ENCODE measurements around the gene SH3D19.
"Not testable (repeated sequence)": the region's sequence is repeated elsewhere in the genome, so short reads cannot be mapped to it uniquely, and the experiment has no call there.

Gene SH3D19

DNA sequence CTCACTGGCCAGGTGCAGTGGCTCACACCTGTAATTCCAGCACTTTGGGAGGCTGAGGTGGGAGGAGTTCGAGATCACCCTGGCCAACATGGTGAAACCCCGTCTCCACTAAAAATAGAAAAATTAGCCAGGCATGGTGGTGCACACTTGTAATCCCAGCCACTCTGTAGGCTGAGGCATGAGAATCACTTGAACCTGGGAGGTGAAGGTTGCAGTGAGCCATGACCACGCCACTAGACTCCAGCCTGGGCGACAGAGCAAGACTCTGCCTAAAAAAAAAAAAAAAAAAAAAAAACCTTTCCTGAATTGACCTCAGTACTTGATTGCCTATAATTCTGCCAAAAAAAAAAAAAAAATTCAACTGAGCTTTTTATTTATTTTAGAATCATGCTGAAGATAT is 3.2 kb downstream of the SH3D19 start:
- DNase-seq: not testable (repeated sequence)

- DNase-seq: no peak
Observed at GRCh38 chr4:151321586-151321985, 3.8 kb downstream of the SH3D19 start.

GRCh38 chr4:151319490-151319889 is 5.9 kb downstream of the SH3D19 start:
- DNase-seq: no peak

DNA sequence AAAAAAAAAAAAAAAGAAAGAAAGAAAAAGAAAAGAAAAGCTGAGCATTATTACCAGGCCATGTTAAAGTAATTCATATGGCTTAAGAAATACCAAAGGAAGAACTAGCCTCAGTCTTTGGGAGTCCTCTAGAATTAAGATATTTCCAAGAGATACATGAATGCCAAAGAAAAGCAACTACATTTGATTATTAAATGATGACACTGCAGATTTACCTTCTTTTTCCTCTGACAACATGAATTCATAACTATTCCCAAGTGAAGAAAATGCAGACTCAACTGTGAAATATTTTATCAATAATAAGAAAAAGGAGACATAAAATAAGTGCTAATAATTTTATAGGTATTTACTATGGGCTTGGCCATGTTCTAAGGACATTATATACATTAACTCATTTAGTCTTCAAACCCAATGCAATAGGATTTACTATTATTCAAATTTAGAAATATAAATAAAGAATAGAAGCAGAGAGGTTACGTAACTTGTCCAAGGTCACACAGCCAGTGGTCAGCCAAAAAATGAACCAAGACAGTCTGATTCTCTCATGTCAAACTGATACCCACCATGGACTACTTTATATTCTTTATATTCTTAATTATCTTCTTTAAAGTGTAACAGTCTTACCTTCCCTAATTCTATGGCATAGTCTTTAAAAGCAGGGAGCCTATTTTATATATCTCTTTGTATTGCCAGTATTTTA is 6.9 kb downstream of the SH3D19 start:
- DNase-seq: no peak

DNA sequence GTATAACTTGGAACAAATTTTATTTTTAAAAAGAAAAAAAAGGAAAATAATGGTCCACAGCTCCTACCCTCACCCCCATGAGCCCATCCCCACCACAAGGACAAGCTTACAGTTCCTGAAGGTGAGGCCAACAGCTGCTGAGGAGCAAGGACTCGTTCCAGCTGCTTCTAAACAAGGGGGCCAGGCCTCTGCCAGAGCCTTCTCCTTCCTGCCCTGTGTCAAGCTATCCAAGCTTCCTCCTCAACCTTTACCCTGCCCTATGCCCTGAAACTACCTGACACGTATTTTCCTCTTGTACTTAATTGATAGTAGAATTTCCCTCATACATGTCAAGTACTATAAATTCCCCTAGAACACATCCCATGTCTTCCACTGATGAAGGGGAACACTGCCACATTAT is 8.8 kb downstream of the SH3D19 start:
- DNase-seq: no peak

- no peak for DNase-seq
Observed at GRCh38 chr4:151315212-151315886, 10.1 kb downstream of the SH3D19 start.

- DNase-seq: no peak
Observed at GRCh38 chr4:151314479-151314878, 10.9 kb downstream of the SH3D19 start.

GRCh38 chr4:151314010-151314355 is 11.4 kb downstream of the SH3D19 start:
- DNase-seq: no peak

- DNase-seq: no peak
Observed at GRCh38 chr4:151313306-151314009, 11.9 kb downstream of the SH3D19 start.

- no peak for DNase-seq
Observed at GRCh38 chr4:151310124-151310728, 15.2 kb downstream of the SH3D19 start.

- DNase-seq: no peak
Observed at GRCh38 chr4:151304755-151305154, 20.6 kb downstream of the SH3D19 start.

DNA sequence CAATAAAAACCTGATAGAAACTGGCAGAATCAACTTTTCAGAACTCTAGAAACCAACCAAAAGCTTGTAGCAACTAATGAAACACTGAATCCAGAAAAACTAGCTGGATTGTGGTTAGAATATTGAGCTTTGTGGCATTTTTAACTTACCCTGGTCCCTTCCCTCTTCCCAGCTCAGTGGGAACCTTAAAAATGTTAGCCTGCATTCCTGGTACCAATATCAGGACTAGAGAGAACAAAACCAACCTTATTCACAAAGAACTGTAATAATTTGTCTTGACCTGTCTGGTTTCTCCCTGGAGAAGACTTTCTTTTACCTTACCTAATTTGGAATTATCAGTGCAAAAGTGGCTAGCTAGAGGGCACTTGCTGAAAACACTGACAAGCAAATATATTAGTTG is 21.2 kb downstream of the SH3D19 start:
- DNase-seq: no peak

- no peak for DNase-seq
Observed at GRCh38 chr4:151302432-151302831, 23.0 kb downstream of the SH3D19 start.

GRCh38 chr4:151297170-151297569 is 28.2 kb downstream of the SH3D19 start:
- no peak for DNase-seq

DNA sequence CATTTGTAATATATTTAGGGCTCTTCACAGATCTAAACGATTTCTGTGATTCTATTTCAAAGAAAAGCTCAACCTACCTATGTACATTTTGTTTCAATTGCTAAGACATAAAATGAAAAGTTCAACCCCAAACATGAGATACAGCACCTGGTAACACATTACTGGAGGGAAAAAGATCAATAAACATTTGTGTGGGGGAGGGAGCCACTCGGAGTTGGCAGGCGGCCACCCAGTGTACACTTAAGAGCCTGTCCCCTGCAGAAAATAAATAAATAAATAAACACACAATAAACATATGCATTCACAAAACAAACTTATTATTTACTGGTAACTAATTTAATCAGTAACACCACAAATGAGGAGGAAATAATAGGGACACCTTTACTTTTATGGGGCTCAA is 29.2 kb downstream of the SH3D19 start:
- DNase-seq: no peak

- DNase-seq: no peak
Observed at GRCh38 chr4:151294833-151295496, 30.4 kb downstream of the SH3D19 start.

DNA sequence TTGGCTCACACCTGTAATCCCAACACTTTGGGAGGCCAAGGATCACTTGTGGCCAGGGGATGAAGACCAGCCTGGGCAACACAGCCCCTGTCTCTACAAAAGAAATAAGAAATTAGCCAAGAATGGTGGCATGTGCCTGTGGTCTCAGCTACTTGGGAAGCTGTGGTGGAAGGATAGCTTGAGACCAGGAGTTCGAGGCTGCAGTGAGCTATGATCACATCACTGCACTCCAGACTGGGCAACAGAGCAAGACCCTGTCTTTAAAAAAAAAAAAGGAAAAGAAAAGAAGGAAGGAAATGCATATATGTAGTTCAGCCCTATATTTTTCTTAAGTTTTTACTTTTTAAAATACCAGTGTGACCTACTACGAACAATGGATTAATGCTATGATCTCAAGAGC is 33.4 kb downstream of the SH3D19 start:
- no peak for DNase-seq

DNA sequence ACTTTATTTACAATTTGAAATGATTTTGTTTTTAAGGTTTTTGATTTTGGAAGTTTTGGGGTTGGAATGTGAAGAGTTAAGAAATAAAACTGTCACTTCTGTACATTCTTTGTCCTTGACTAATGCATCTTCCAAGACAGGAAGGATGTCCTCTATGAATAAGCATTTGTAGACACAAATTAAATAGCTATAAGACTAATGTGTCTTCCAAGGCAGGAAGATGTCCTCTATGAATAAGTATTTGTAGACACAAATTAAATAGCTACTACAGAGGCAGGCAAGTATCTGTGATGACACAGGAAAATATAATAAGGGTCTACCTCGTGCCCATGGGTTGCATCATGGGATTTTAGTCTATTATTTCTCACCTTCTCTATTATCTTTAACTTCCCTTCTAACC is 33.9 kb downstream of the SH3D19 start:
- DNase-seq: no peak

DNA sequence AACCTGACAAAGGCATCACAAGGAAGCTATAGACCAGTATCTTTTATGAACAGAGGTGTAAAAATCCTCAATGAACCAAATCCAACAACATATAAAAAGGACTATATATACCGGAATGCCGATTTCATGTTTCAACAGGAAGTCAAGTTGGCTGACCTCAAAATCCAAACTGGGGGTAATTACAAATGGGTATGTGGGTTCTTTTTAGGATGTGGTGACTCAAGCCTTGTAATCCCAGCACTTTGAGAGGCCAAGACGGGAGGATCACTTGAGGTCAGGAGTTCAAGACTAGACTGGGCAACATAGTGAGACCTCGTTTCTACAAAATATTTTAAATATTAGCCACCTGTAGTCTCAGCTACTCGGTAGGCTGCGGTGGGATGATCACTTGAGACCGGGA is 38.0 kb downstream of the SH3D19 start:
- DNase-seq: no peak

DNA sequence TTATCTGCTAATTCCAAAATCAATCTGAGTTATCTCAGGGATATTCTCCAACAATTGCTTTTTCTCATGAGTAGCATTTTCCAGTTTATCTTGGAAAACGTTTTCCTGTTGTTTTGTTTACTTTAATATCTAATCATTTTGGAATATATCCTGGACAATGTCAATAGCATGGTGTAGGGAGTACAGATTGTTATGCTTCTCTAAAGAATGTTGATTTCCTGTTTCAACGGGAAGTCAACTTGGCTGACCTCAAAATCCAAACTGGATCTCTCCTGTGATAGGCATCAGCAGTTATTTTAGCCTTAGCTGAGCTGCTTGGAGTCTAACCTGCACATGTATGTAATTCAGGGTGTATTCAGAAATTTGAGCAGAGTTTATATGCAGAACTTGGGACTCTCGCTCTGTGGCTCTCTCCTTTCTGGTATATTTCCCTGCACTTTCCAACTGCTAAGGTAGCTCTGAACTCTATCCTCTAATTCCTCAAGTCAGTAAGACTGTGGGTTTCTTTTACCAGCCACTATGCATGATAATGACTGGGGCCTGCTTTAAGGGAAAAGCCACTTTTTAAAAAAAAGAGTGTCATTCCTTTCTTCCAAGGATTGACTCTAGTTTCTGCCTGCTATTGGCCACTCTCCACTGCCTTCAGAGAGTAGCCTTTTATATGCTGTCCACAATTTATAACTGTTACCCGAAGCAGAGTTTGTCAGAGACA is 40.7 kb downstream of the SH3D19 start:
- no peak for DNase-seq

DNA sequence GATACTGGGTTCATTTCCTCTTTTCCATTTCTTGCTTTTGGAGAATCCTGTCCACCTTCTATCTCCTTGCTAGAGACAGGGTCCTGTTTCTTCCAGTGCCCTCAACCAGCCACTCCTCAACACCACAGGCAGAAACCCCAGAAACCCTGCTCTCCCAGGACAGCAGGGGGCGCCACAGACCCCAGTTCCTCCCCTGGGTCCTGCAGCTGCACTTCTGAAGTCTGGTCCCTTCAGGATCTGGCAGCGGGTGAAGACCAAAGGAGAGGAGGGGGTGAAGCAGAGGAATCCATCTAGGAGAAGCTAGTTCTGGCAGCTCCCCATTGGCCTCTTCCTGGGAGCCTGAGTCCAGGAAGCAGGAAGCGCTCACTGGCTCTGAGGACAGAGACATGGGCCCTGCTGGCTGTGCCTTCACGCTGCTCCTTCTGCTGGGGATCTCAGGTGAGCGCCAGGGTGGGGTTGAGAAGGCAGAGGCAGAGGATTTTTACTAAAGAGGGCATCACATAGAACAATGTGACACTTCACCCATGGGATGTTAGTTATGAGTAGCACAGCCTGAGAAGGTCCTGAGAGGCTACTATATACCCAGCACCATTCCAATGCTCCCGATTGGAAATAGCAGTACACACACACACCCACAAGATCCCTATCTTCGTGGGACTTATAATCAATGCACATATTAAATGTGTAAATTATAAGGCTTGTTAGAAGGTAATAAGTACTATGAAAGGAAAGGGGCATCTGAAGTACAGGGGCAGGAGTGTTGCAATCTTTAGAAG is 48.4 kb downstream of the SH3D19 start, which contains the start of gene PRSS48:
Gene PRSS48, plus strand, starts transcription at position 375 of the 776 bp plus-strand sequence. Its CDS starts 12 bp downstream, at position 387.
- DNase-seq: no peak

DNA sequence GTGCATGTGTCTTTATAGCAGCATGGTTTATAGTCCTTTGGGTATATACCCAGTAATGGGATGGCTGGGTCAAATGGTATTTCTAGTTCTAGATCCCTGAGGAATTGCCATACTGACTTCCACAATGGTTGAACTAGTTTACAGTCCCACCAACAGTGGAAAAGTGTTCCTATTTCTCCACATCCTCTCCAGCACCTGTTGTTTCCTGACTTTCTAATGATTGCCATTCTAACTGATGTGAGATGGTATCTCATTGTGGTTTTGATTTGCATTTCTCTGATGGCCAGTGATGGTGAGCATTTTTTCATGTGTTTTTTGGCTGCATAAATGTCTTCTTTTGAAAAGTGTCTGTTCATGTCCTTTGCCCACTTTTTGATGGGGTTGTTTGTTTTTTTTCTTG is 56.5 kb downstream of the SH3D19 start:
- not testable (repeated sequence) for DNase-seq
